ENCODE data around the gene GARIN5B. TPM values are rescaled to one million over a fixed set of nuclear protein-coding genes. Genes with fewer than 3 reads are reported as not detected.
"Not testable (repeated sequence)": the region's sequence is repeated elsewhere in the genome, so short reads cannot be mapped to it uniquely, and the experiment has no call there.

Gene GARIN5B
- total and polyA plus RNA-seq, 5 donors from 2014 or later: not detected

DNA sequence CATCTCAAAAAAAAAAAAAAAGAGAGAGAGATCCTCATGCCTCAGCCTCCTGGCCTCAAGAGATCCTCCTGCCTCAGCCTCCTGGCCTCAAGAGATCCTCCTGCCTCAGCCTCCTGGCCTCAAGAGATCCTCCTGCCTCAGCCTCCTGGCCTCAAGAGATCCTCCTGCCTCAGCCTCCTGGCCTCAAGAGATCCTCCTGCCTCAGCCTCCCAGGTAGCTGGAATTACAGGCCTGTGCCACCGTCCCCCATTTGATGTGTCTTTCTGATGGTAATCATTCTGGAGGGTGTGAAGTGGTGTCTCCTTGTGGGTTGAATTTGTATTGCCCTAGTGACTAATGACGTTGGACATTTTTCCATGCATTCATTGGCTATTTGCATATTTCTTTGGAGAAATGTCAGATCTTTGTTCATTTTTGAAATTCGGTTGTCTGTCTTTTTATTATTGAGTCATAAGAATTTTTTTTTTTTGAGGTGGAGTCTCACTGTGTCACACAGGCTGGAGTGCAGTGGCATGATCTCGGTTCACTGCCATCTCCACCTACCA, 34.2 kb downstream of the GARIN5B start:
- H3K4me1 Mint-ChIP-seq; H3K9me3 Mint-ChIP-seq; ATAC-seq (ENCODE audit: low read depth in 2 of 2); H3K4me3 ChIP-seq (ENCODE audit: low read depth, low read length); H3K27ac ChIP-seq (ENCODE audit: insufficient read depth, low read length, poor library complexity, severe bottlenecking); H3K36me3 Mint-ChIP-seq; H3K27ac Mint-ChIP-seq; DNase-seq; H3K36me3 ChIP-seq (ENCODE audit: control insufficient read depth, insufficient read depth, low read length); H3K4me3 Mint-ChIP-seq; H3K4me1 ChIP-seq (ENCODE audit: control insufficient read depth, insufficient read depth, low read length, poor library complexity, severe bottlenecking); H3K9me3 ChIP-seq (ENCODE audit: control insufficient read depth in 2 of 2, low read length in 2 of 2); H3K27me3 ChIP-seq (ENCODE audit: control insufficient read depth, insufficient read depth, low read length): not testable (repeated sequence)
- H3K27me3 Mint-ChIP-seq: peaks cover 23% of the 10 kb centered on the region

DNA sequence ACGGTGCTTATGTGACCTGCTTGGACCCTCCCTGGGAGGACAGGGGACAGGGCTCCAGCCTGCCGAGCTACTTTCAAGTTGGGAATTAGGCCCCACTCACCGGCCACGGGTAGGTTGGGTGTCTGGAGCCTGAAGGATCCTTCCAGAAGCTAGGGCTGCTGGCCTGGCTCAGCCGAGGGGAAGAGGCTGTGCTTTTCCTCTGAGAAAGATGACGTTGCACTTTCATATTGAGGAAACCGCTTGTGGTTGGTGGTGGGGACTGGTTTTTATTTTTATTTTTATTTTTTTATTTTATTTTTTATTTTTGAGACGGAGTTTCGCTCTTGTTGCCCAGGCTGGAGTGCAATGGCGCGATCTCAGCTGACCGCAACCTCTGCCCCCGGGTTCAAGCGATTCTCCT, 37.9 kb downstream of the GARIN5B start, which contains the start of gene TMEM150B:
Gene TMEM150B, minus strand, starts transcription at position 170 of the 400 bp plus-strand sequence. CDS start 4,305 bp downstream, outside the sequence.
- H3K27ac Mint-ChIP-seq: no peak within 1 kb of the TSS
- Histone ChIP-seq H3K27ac (ENCODE audit: insufficient read depth, low read length, poor library complexity, severe bottlenecking) (no peak within 1 kb of the TSS), H3K4me3 (ENCODE audit: low read depth, low read length) (no peak within 1 kb of the TSS), H3K27me3 (ENCODE audit: control insufficient read depth, insufficient read depth, low read length) (no peaks in the 10 kb centered on the region), H3K36me3 (ENCODE audit: control insufficient read depth, insufficient read depth, low read length) (no peaks in the 10 kb centered on the region), H3K4me1 (ENCODE audit: control insufficient read depth, insufficient read depth, low read length, poor library complexity, severe bottlenecking) (peaks cover 4% of the 10 kb centered on the region), H3K9me3 (ENCODE audit: control insufficient read depth in 2 of 2, low read length in 2 of 2) (no peaks in the 10 kb centered on the region)
- H3K36me3 Mint-ChIP-seq: peaks cover 3% of the 10 kb centered on the region
- ATAC-seq (ENCODE audit: low read depth in 2 of 2) (no peak), DNase-seq (peak in 1 of 3 donors; percentile 24)
- peaks cover 25% of the 10 kb centered on the region for H3K27me3 Mint-ChIP-seq
- H3K9me3 Mint-ChIP-seq: no peaks in the 10 kb centered on the region
- no peaks in the 10 kb centered on the region for H3K4me1 Mint-ChIP-seq
- no peak within 1 kb of the TSS for H3K4me3 Mint-ChIP-seq

- H3K27ac ChIP-seq (ENCODE audit: insufficient read depth, low read length, poor library complexity, severe bottlenecking): no peak overlapping the region
- Mint-ChIP-seq H3K4me3 (no peak overlapping the region), H3K4me1 (no peaks in the 10 kb centered on the region), H3K9me3 (no peaks in the 10 kb centered on the region), H3K27ac (no peak overlapping the region), H3K36me3 (peaks cover 3% of the 10 kb centered on the region), H3K27me3 (peaks cover 25% of the 10 kb centered on the region)
- no peaks in the 10 kb centered on the region for H3K36me3 ChIP-seq (ENCODE audit: control insufficient read depth, insufficient read depth, low read length)
- H3K9me3 ChIP-seq (ENCODE audit: control insufficient read depth in 2 of 2, low read length in 2 of 2): no peaks in the 10 kb centered on the region
- H3K4me3 ChIP-seq (ENCODE audit: low read depth, low read length): no peak overlapping the region
- no peaks in the 10 kb centered on the region for H3K27me3 ChIP-seq (ENCODE audit: control insufficient read depth, insufficient read depth, low read length)
- DNase-seq: no peak
- H3K4me1 ChIP-seq (ENCODE audit: control insufficient read depth, insufficient read depth, low read length, poor library complexity, severe bottlenecking): peaks cover 4% of the 10 kb centered on the region
- no peak for ATAC-seq (ENCODE audit: low read depth in 2 of 2)
These were observed 38.4 kb downstream of the GARIN5B start for GRCh38 chr19:55324662-55325061.

GRCh38 chr19:55322204-55322885, 40.7 kb downstream of the GARIN5B start:
- Mint-ChIP-seq H3K27me3 (peaks cover 18% of the 10 kb centered on the region), H3K4me1 (no peaks in the 10 kb centered on the region), H3K9me3 (no peaks in the 10 kb centered on the region), H3K27ac (no peak overlapping the region), H3K36me3 (no peaks in the 10 kb centered on the region), H3K4me3 (no peak overlapping the region)
- Histone ChIP-seq H3K4me1 (ENCODE audit: control insufficient read depth, insufficient read depth, low read length, poor library complexity, severe bottlenecking) (peaks cover 4% of the 10 kb centered on the region), H3K36me3 (ENCODE audit: control insufficient read depth, insufficient read depth, low read length) (no peaks in the 10 kb centered on the region), H3K9me3 (ENCODE audit: control insufficient read depth in 2 of 2, low read length in 2 of 2) (no peaks in the 10 kb centered on the region), H3K27me3 (ENCODE audit: control insufficient read depth, insufficient read depth, low read length) (no peaks in the 10 kb centered on the region), H3K4me3 (ENCODE audit: low read depth, low read length) (no peak overlapping the region), H3K27ac (ENCODE audit: insufficient read depth, low read length, poor library complexity, severe bottlenecking) (no peak overlapping the region)
- ATAC-seq (ENCODE audit: low read depth in 2 of 2): no peak
- DNase-seq: no peak

DNA sequence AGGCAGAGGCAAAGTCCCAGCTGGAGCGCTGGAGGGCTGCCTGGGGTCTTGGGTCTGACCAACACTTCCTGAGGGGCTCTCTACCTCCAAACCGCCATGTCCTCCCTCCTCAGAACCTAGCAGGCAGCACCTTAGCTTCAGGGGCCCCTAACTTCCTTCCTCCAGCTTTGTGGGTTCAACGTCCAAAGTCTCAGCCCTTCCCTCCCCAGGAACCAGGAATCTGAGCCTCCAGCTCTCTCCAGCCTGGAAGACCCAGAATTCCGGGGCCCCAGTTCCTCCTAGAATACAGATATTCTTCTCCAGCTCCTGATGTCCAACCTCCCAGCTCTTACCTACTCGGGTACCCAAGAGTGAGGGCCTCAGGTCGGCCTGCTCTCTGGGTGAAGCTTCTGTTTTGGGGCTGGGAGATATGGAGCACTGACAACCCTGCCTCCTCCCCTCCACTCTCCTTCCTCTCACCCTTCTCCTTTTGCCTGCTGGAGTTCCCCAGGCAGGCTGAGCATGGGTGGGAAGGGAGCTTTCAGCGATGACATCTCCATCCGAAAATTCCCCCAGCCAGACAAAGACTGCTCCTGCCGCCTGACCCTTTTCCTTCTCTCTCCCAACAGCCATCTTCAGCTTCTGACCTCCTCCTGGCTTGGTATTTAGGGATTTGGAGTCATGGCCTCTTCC, 41.5 kb downstream of the GARIN5B start:
- Histone ChIP-seq H3K27ac (ENCODE audit: insufficient read depth, low read length, poor library complexity, severe bottlenecking) (no peak overlapping the region), H3K9me3 (ENCODE audit: control insufficient read depth in 2 of 2, low read length in 2 of 2) (no peaks in the 10 kb centered on the region), H3K27me3 (ENCODE audit: control insufficient read depth, insufficient read depth, low read length) (no peaks in the 10 kb centered on the region), H3K4me3 (ENCODE audit: low read depth, low read length) (no peak overlapping the region), H3K4me1 (ENCODE audit: control insufficient read depth, insufficient read depth, low read length, poor library complexity, severe bottlenecking) (peaks cover 4% of the 10 kb centered on the region), H3K36me3 (ENCODE audit: control insufficient read depth, insufficient read depth, low read length) (no peaks in the 10 kb centered on the region)
- no peak for DNase-seq
- no peaks in the 10 kb centered on the region for H3K36me3 Mint-ChIP-seq
- peak overlapping the region in 1 of 3 donors; percentile 28 for H3K27ac Mint-ChIP-seq
- H3K4me3 Mint-ChIP-seq: no peak overlapping the region
- no peak for ATAC-seq (ENCODE audit: low read depth in 2 of 2)
- no peaks in the 10 kb centered on the region for H3K9me3 Mint-ChIP-seq
- peaks cover 18% of the 10 kb centered on the region for H3K27me3 Mint-ChIP-seq
- no peaks in the 10 kb centered on the region for H3K4me1 Mint-ChIP-seq

DNA sequence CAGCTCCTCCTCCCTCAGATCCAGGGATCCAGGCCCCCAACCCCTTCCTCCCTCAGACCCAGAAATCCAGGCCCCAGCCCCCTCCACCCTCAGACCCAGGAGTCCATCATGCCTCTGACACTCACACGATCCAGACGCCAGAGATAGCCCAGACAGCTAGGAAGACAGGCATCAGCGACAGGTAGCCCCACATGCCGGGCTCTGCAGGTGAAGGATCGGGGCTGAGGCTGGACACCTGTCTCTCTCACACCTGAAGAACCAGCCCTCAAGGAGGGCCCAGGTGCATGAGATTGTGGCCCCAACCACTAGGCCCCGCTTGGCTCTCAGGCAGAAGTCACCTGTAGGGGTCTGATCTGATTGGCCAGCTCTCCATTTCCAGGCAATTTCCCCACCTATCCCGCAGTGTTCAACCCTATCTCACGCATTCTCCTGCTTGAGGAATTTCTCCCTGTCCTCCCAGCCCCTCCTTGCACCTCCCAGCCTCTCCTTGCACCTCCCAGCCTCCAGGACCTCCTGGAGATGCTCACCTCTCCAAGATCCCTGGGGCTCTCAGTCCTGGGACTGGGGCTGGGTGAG, 42.1 kb downstream of the GARIN5B start:
- no peak overlapping the region for H3K4me3 ChIP-seq (ENCODE audit: low read depth, low read length)
- DNase-seq: no peak
- no peak for ATAC-seq (ENCODE audit: low read depth in 2 of 2)
- H3K36me3 ChIP-seq (ENCODE audit: control insufficient read depth, insufficient read depth, low read length): no peaks in the 10 kb centered on the region
- no peak overlapping the region for H3K27ac ChIP-seq (ENCODE audit: insufficient read depth, low read length, poor library complexity, severe bottlenecking)
- Mint-ChIP-seq H3K9me3 (no peaks in the 10 kb centered on the region), H3K4me3 (no peak overlapping the region), H3K27me3 (peaks cover 18% of the 10 kb centered on the region), H3K27ac (no peak overlapping the region), H3K36me3 (no peaks in the 10 kb centered on the region), H3K4me1 (no peaks in the 10 kb centered on the region)
- no peaks in the 10 kb centered on the region for H3K27me3 ChIP-seq (ENCODE audit: control insufficient read depth, insufficient read depth, low read length)
- H3K4me1 ChIP-seq (ENCODE audit: control insufficient read depth, insufficient read depth, low read length, poor library complexity, severe bottlenecking): peaks cover 4% of the 10 kb centered on the region
- H3K9me3 ChIP-seq (ENCODE audit: control insufficient read depth in 2 of 2, low read length in 2 of 2): no peaks in the 10 kb centered on the region

DNA sequence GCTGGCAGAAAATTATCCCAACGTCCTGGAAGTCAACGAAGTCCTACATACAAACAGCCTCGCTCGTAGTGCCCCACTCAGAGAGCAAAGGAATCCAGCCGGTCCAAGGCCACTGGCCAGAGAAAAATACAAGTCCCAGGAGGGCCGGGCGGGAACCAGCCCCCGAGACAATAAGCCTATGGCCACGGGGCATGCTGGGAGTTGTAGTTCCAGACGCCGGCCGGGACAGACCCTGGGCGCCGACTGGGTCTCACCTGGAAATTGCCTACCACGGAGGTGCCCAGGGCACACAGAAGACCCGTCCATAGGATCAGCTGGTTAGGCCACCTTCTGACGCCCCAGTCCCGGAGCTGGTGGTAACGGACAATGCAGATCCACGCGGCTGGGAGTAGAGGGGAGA, 43.3 kb downstream of the GARIN5B start:
- Histone ChIP-seq H3K4me3 (ENCODE audit: low read depth, low read length) (no peak overlapping the region), H3K27me3 (ENCODE audit: control insufficient read depth, insufficient read depth, low read length) (no peaks in the 10 kb centered on the region), H3K36me3 (ENCODE audit: control insufficient read depth, insufficient read depth, low read length) (no peaks in the 10 kb centered on the region), H3K9me3 (ENCODE audit: control insufficient read depth in 2 of 2, low read length in 2 of 2) (no peaks in the 10 kb centered on the region), H3K4me1 (ENCODE audit: control insufficient read depth, insufficient read depth, low read length, poor library complexity, severe bottlenecking) (no peaks in the 10 kb centered on the region), H3K27ac (ENCODE audit: insufficient read depth, low read length, poor library complexity, severe bottlenecking) (no peak overlapping the region)
- Mint-ChIP-seq H3K4me3 (no peak overlapping the region), H3K36me3 (no peaks in the 10 kb centered on the region), H3K27me3 (peaks cover 18% of the 10 kb centered on the region), H3K27ac (no peak overlapping the region), H3K9me3 (no peaks in the 10 kb centered on the region), H3K4me1 (no peaks in the 10 kb centered on the region)
- ATAC-seq (ENCODE audit: low read depth in 2 of 2) (no peak), DNase-seq (no peak)

All from CD4-positive, CD25-positive, alpha-beta regulatory T cell (primary cell).